SK-N-SH treated with all-trans-retinoic acid at 6 μM for 48 hours (cell line): ENCODE measurements around the gene MORF4L1.

ENCODE experiments used
- ARNTL ChIP-seq: fragments of 450-650 bp; formaldehyde crosslinking; IDR thresholded peaks from 2 replicates; pipeline ENCODE4 v1.5.0; 2020; ENCODE audit warnings: low read depth, mild to moderate bottlenecking, moderate library complexity, borderline replicate concordance
- GLIS3 ChIP-seq: fragments of 250-450 bp; sonication (Bioruptor Pico); IDR thresholded peaks from 2 replicates; pipeline ENCODE4 v1.5.0; 2020; ENCODE audit warnings: mild to moderate bottlenecking, moderate library complexity
- TOX ChIP-seq: fragments of 250-450 bp; sonication (Bioruptor Pico); IDR thresholded peaks from 2 replicates; pipeline ENCODE4 v1.8.0; 2021; ENCODE audit warnings: mild to moderate bottlenecking, moderate library complexity, borderline replicate concordance
- ZC3H10 ChIP-seq: fragments of 250-450 bp; sonication (Bioruptor Pico); IDR thresholded peaks from 2 replicates; pipeline ENCODE4 v1.5.1; 2021; ENCODE audit warnings: mild to moderate bottlenecking, moderate library complexity
- ZFP3 ChIP-seq: fragments of 250-450 bp; sonication (Bioruptor Pico); IDR thresholded peaks from 2 replicates; pipeline ENCODE4 v1.5.0; 2020; ENCODE audit warnings: mild to moderate bottlenecking, moderate library complexity
- TF ChIP-seq, protein P1 (sequence below): fragments of 250-450 bp; sonication (Bioruptor Pico); IDR thresholded peaks from 2 replicates; pipeline ENCODE4 v1.8.0; 2020; ENCODE audit warnings: mild to moderate bottlenecking, moderate library complexity, borderline replicate concordance

DNA sequence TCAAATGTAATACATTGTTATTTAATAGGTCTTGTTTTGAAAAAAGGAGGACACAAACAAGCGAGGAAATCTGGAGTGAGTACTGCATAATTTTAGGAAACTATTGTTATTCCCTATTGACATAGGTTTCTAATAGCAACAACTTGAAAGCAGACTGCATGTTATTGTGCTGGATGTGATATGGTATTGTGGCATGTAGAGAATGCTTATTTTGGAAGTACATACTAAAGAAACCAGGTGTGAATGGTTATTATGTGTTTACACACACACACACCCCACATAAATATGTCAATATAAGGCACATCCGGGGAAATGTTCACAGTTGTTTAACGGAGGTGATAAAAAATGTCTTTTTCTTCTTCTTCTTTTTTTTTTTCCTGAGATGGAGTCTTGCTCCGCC, 5.9 kb upstream of the MORF4L1 start:
- TF ChIP-seq ARNTL (no peak), GLIS3 (CRISPR knock-in tag) (no peak), ZFP3 (no peak), TOX (CRISPR knock-in tag) (no peak), ZC3H10 (CRISPR knock-in tag) (no peak)
- TF ChIP-seq, protein P1, sequence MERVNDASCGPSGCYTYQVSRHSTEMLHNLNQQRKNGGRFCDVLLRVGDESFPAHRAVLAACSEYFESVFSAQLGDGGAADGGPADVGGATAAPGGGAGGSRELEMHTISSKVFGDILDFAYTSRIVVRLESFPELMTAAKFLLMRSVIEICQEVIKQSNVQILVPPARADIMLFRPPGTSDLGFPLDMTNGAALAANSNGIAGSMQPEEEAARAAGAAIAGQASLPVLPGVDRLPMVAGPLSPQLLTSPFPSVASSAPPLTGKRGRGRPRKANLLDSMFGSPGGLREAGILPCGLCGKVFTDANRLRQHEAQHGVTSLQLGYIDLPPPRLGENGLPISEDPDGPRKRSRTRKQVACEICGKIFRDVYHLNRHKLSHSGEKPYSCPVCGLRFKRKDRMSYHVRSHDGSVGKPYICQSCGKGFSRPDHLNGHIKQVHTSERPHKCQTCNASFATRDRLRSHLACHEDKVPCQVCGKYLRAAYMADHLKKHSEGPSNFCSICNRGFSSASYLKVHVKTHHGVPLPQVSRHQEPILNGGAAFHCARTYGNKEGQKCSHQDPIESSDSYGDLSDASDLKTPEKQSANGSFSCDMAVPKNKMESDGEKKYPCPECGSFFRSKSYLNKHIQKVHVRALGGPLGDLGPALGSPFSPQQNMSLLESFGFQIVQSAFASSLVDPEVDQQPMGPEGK (CRISPR knock-in tag) = no peak
